Chondrocyte (in vitro differentiated cells): Measurements from ENCODE around the gene PANX1. TPM values are rescaled to one million over a fixed set of nuclear protein-coding genes. Genes with fewer than 3 reads are reported as not detected.
A peak's percentile ranks its signal among the peaks of the same experiment; 100 is the strongest.

ENCODE experiments used
- DNase-seq: peaks from one replicate; pipeline ENCODE4 v3.0.0; 2021; ENCODE audit warnings: mixed read lengths, low spot score
- H3K27ac Mint-ChIP-seq: one replicate; pipeline ENCODE4 v1.8.0; 2021; ENCODE audit warnings: mild to moderate bottlenecking, moderate library complexity, mixed read lengths; ENCODE audit not compliant: unreplicated experiment
- H3K27me3 Mint-ChIP-seq: 2 replicates; pipeline ENCODE4 v1.8.0; 2021; ENCODE audit warnings: low read depth, mixed read lengths
- H3K36me3 Mint-ChIP-seq: 2 replicates; pipeline ENCODE4 v1.8.0; 2021; ENCODE audit warnings: low read depth, mixed read lengths
- H3K4me1 Mint-ChIP-seq: 2 replicates; pipeline ENCODE4 v1.8.0; 2021; ENCODE audit warnings: low read depth, mild to moderate bottlenecking, mixed read lengths
- H3K4me3 Mint-ChIP-seq: one replicate; pipeline ENCODE4 v1.8.0; 2021; ENCODE audit warnings: mild to moderate bottlenecking, moderate library complexity, mixed read lengths; ENCODE audit not compliant: unreplicated experiment
- H3K9me3 Mint-ChIP-seq: 2 replicates; pipeline ENCODE4 v1.8.0; 2021; ENCODE audit warnings: low read depth, mixed read lengths
- CTCF ChIP-seq: fragments of 200-600 bp; sonication (generic); IDR thresholded peaks from 2 replicates; pipeline ENCODE4 v1.5.0; 2021; ENCODE audit warnings: antibody characterized with exemption, mild to moderate bottlenecking, moderate library complexity
- long read RNA-seq: library from polyadenylated mRNA; stranded (forward); transcript quantifications from one replicate; pipeline ENCODE4 v2.0.0, GENCODE V29; 2021
- total RNA-seq: library from RNA; stranded (reverse); gene quantifications from 3 replicates; pipeline ENCODE4 v1.2.1, GENCODE V29; 2021

Gene PANX1
- 25.6 to 36.4 TPM (median 35.7 TPM) in 3 replicates for total RNA-seq
- long read RNA-seq, transcript PANX1-201 (5 exons, 2,769 nt) = major isoform, 68 of 75 reads
- long read RNA-seq, partial matches to known transcripts = 3 of 75 reads
- long read RNA-seq, other reads (novel, unspliced or antisense) = 4 of 75 reads

- H3K27ac Mint-ChIP-seq = peak within 1 kb of the TSS; percentile 89
- no peaks in the 10 kb centered on the region for H3K27me3 Mint-ChIP-seq
- H3K4me3 Mint-ChIP-seq = no peak within 1 kb of the TSS
- TF ChIP-seq CTCF = no peak
- H3K36me3 Mint-ChIP-seq = no peaks in the 10 kb centered on the region
- no peak for DNase-seq
- no peaks in the 10 kb centered on the region for H3K9me3 Mint-ChIP-seq
- H3K4me1 Mint-ChIP-seq = peaks cover 24% of the 10 kb centered on the region
These were observed at the start of gene PANX1 for GRCh38 chr11:94128746-94129511. Gene PANX1 (plus strand): TSS chr11:94128841. CDS start chr11:94129313, 472 bp downstream.

- H3K9me3 Mint-ChIP-seq = peaks cover 11% of the 10 kb centered on the region
- H3K27me3 Mint-ChIP-seq = peaks cover 38% of the 10 kb centered on the region
- H3K27ac Mint-ChIP-seq = no peak overlapping the region
- H3K4me1 Mint-ChIP-seq = no peaks in the 10 kb centered on the region
- DNase-seq = no peak
- H3K4me3 Mint-ChIP-seq = no peak overlapping the region
- H3K36me3 Mint-ChIP-seq = no peaks in the 10 kb centered on the region
- TF ChIP-seq CTCF = no peak
These were observed 44.5 kb upstream of the PANX1 start for GRCh38 chr11:94084164-94084563.

GRCh38 chr11:94088906-94089305 lies 39.7 kb upstream of the PANX1 start:
- Mint-ChIP-seq H3K9me3 (peaks cover 3% of the 10 kb centered on the region), H3K4me1 (no peaks in the 10 kb centered on the region), H3K27ac (no peak overlapping the region), H3K27me3 (peaks cover 28% of the 10 kb centered on the region), H3K36me3 (peaks cover 2% of the 10 kb centered on the region), H3K4me3 (no peak overlapping the region)
- DNase-seq = no peak
- TF ChIP-seq CTCF = no peak

- peaks cover 3% of the 10 kb centered on the region for H3K9me3 Mint-ChIP-seq
- no peak overlapping the region for H3K27ac Mint-ChIP-seq
- H3K36me3 Mint-ChIP-seq = peaks cover 2% of the 10 kb centered on the region
- no peak for DNase-seq
- no peak overlapping the region for H3K4me3 Mint-ChIP-seq
- peaks cover 28% of the 10 kb centered on the region for H3K27me3 Mint-ChIP-seq
- H3K4me1 Mint-ChIP-seq = no peaks in the 10 kb centered on the region
- no peak for TF ChIP-seq CTCF
These were observed 39.3 kb upstream of the PANX1 start for GRCh38 chr11:94089341-94089740.

- Mint-ChIP-seq H3K27ac (no peak overlapping the region), H3K36me3 (peaks cover 2% of the 10 kb centered on the region), H3K4me1 (no peaks in the 10 kb centered on the region), H3K9me3 (peaks cover 3% of the 10 kb centered on the region), H3K27me3 (peaks cover 28% of the 10 kb centered on the region), H3K4me3 (no peak overlapping the region)
- no peak for TF ChIP-seq CTCF
- DNase-seq = no peak
These were observed 38.2 kb upstream of the PANX1 start for GRCh38 chr11:94090401-94090800.
